Stimulated activated CD8-positive, alpha-beta memory T cell treated with anti-CD3 and anti-CD28 coated beads, Interleukin-12 subunit alpha, Interleukin-12 subunit beta, amount 100 ng/mL, for 4 hours (primary cell): ENCODE results near the gene CPLANE2.
"Not testable (repeated sequence)": the region's sequence is repeated elsewhere in the genome, so short reads cannot be mapped to it uniquely, and the experiment has no call there.

Experiments used
- DNase-seq: peaks from one replicate; pipeline ENCODE4 v3.0.0-alpha.2; 2020; ENCODE audit warnings: low read depth

The CPLANE2 gene

GRCh38 chr1:16236511-16237342, at the start of gene CPLANE2:
TSS of gene CPLANE2 (minus strand) at chr1:16237183. CDS start at chr1:16236742, 441 bp downstream.
- DNase-seq: peak; percentile 96

- no peak for DNase-seq
Observed at GRCh38 chr1:16286122-16286521, 49.1 kb upstream of the CPLANE2 start.

- DNase-seq: no peak
Observed at GRCh38 chr1:16281765-16282164, 44.8 kb upstream of the CPLANE2 start.

- no peak for DNase-seq
Observed at GRCh38 chr1:16279186-16279585, 42.2 kb upstream of the CPLANE2 start.

- DNase-seq: no peak
Observed at GRCh38 chr1:16276302-16277030, 39.5 kb upstream of the CPLANE2 start.

GRCh38 chr1:16275591-16275990, 38.6 kb upstream of the CPLANE2 start:
- DNase-seq: no peak

- DNase-seq: no peak
Observed at GRCh38 chr1:16267690-16268180, 30.8 kb upstream of the CPLANE2 start.

- no peak for DNase-seq
Observed at GRCh38 chr1:16266411-16267118, 29.6 kb upstream of the CPLANE2 start.

GRCh38 chr1:16262067-16262466, 25.1 kb upstream of the CPLANE2 start:
- no peak for DNase-seq

- DNase-seq: no peak
Observed at GRCh38 chr1:16260814-16261213, 23.8 kb upstream of the CPLANE2 start.

GRCh38 chr1:16258591-16259135, 21.7 kb upstream of the CPLANE2 start:
- DNase-seq: no peak

- no peak for DNase-seq
Observed at GRCh38 chr1:16257968-16258367, 21.0 kb upstream of the CPLANE2 start.

GRCh38 chr1:16257556-16257955, 20.6 kb upstream of the CPLANE2 start:
- not testable (repeated sequence) for DNase-seq

- no peak for DNase-seq
Observed at GRCh38 chr1:16256478-16256877, 19.5 kb upstream of the CPLANE2 start.

GRCh38 chr1:16254263-16254928, 17.4 kb upstream of the CPLANE2 start:
- DNase-seq: no peak

GRCh38 chr1:16253332-16253922, 16.4 kb upstream of the CPLANE2 start:
- DNase-seq: no peak

- no peak for DNase-seq
Observed at GRCh38 chr1:16252912-16253311, 15.9 kb upstream of the CPLANE2 start.

GRCh38 chr1:16251381-16251780, 14.4 kb upstream of the CPLANE2 start:
- no peak for DNase-seq

- no peak for DNase-seq
Observed at GRCh38 chr1:16250524-16251251, 13.7 kb upstream of the CPLANE2 start.

GRCh38 chr1:16249596-16250241, 12.7 kb upstream of the CPLANE2 start:
- no peak for DNase-seq
